HEK293 (cell line): ENCODE data around the gene CASP3.

ENCODE experiments used
- CTCF ChIA-PET: fragments of 350-600 bp; formaldehyde crosslinking; extraction: SDS; loops from one replicate; lab custom pipeline; 2021; ENCODE audit warnings: antibody characterized with exemption; lab: Yijun Ruan, JAX
- POLR2A ChIA-PET: fragments of 300-600 bp; formaldehyde crosslinking; extraction: SDS; loops from one replicate; lab custom pipeline; 2020; ENCODE audit warnings: antibody characterized with exemption, inconsistent platforms; lab: Yijun Ruan, JAX
- H3K27ac ChIP-seq: fragments of 200-500 bp; sonication (Bioruptor generic); 2 replicates; pipeline ENCODE4 v1.5.1; 2014; ENCODE audit warnings: low read depth, low read length, control low read depth, inconsistent platforms; ENCODE audit errors: extremely low read depth
- H3K36me3 ChIP-seq, 2 experiments: fragments of 200-500 bp in 1 of 2; sonication (Bioruptor generic) in 1 of 2; 1 replicate in 1 of 2; 2 replicates in 1 of 2; pipeline ENCODE4 v1.5.1; 2014 to 2017; ENCODE audit warnings: inconsistent platforms in 2 of 2, low read length in 2 of 2; ENCODE audit not compliant: control insufficient read depth in 2 of 2, insufficient read depth in 1 of 2
- H3K4me1 ChIP-seq: fragments of 200-500 bp; sonication (Bioruptor generic); 2 replicates; pipeline ENCODE4 v1.5.1; 2014; ENCODE audit warnings: mild to moderate bottlenecking, low read length, inconsistent platforms; ENCODE audit not compliant: control insufficient read depth, insufficient read depth
- H3K4me3 ChIP-seq: 2 replicates; pipeline ENCODE4 v1.5.1; 2011; ENCODE audit warnings: low read depth, mild to moderate bottlenecking, control low read depth, low read length, moderate library complexity
- H3K9me3 ChIP-seq: fragments of 200-500 bp; sonication (Bioruptor generic); 2 replicates; pipeline ENCODE4 v1.5.1; 2014; ENCODE audit warnings: low read depth, low read length, inconsistent platforms; ENCODE audit not compliant: control insufficient read depth, insufficient read depth
- IKZF3 ChIP-seq: fragments of 450-650 bp; IDR thresholded peaks from 2 replicates; pipeline ENCODE4 v1.5.0; 2018; ENCODE audit warnings: missing biosample characterization, mild to moderate bottlenecking, missing genetic modification characterization, moderate library complexity
- KLF16 ChIP-seq: fragments of 450-650 bp; formaldehyde crosslinking; IDR thresholded peaks from 2 replicates; pipeline ENCODE4 v1.5.1; 2017; ENCODE audit warnings: missing biosample characterization, missing genetic modification characterization
- WT1 ChIP-seq: fragments of 450-650 bp; formaldehyde crosslinking; IDR thresholded peaks from 2 replicates; pipeline ENCODE4 v1.5.1; 2016; ENCODE audit warnings: missing biosample characterization, missing genetic modification characterization
- ZNF148 ChIP-seq: fragments of 450-650 bp; formaldehyde crosslinking; IDR thresholded peaks from 2 replicates; pipeline ENCODE4 v1.5.0; 2017; ENCODE audit warnings: missing biosample characterization, missing genetic modification characterization, borderline replicate concordance
- ZNF211 ChIP-seq: fragments of 450-650 bp; formaldehyde crosslinking; IDR thresholded peaks from 2 replicates; pipeline ENCODE4 v1.5.1; 2016; ENCODE audit warnings: low read depth, missing biosample characterization, missing genetic modification characterization
- ZNF341 ChIP-seq: fragments of 450-650 bp; formaldehyde crosslinking; IDR thresholded peaks from 2 replicates; pipeline ENCODE4; 2016; ENCODE audit warnings: low read depth, missing biosample characterization, missing genetic modification characterization
- ZNF510 ChIP-seq: fragments of 450-650 bp; formaldehyde crosslinking; IDR thresholded peaks from 2 replicates; pipeline ENCODE4 v1.5.1; 2018; ENCODE audit warnings: mild to moderate bottlenecking, missing genetic modification characterization, missing biosample characterization; ENCODE audit not compliant: insufficient replicate concordance
- ZNF518A ChIP-seq: fragments of 450-650 bp; formaldehyde crosslinking; conservative IDR thresholded peaks from 2 replicates; pipeline ENCODE4 v1.5.1; 2016; ENCODE audit warnings: low read depth, missing biosample characterization, missing genetic modification characterization
- ZNF548 ChIP-seq: fragments of 450-650 bp; formaldehyde crosslinking; IDR thresholded peaks from 2 replicates; pipeline ENCODE4 v1.5.1; 2016; ENCODE audit warnings: missing biosample characterization, missing genetic modification characterization
- TF ChIP-seq, protein P1 (sequence below): fragments of 450-650 bp; IDR thresholded peaks from 2 replicates; pipeline ENCODE4 v1.5.1; 2018; ENCODE audit warnings: missing biosample characterization, mild to moderate bottlenecking, missing genetic modification characterization
- TF ChIP-seq, protein P2 (sequence below): fragments of 450-650 bp; formaldehyde crosslinking; IDR thresholded peaks from 2 replicates; pipeline ENCODE4 v1.5.1; 2017; ENCODE audit warnings: missing biosample characterization, missing genetic modification characterization

CASP3 gene

GRCh38 chr4:184672741-184673140 is 23.5 kb upstream of the CASP3 start (continued):
- TF ChIP-seq, protein P1, sequence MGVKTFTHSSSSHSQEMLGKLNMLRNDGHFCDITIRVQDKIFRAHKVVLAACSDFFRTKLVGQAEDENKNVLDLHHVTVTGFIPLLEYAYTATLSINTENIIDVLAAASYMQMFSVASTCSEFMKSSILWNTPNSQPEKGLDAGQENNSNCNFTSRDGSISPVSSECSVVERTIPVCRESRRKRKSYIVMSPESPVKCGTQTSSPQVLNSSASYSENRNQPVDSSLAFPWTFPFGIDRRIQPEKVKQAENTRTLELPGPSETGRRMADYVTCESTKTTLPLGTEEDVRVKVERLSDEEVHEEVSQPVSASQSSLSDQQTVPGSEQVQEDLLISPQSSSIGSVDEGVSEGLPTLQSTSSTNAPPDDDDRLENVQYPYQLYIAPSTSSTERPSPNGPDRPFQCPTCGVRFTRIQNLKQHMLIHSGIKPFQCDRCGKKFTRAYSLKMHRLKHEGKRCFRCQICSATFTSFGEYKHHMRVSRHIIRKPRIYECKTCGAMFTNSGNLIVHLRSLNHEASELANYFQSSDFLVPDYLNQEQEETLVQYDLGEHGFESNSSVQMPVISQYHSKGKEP (tag by site-specific recombination), result no peak
- TF ChIP-seq ZNF518A (tag by site-specific recombination) (no peak), ZNF548 (tag by site-specific recombination) (no peak)

- TF ChIP-seq ZNF341, result no peak
- no peak for TF ChIP-seq WT1
- no peak overlapping the region for H3K4me3 ChIP-seq
- no peak overlapping the region for H3K27ac ChIP-seq
- no peaks in the 10 kb centered on the region for H3K4me1 ChIP-seq
- CTCF ChIA-PET, result interaction anchor here (0.6 kb wide), 1 partner anchor 168 kb away, joined by 3 read pairs; no protein-coding TSS in a partner anchor
- no peaks in the 10 kb centered on the region for H3K9me3 ChIP-seq
- POLR2A ChIA-PET, result no interaction called here
- H3K36me3 ChIP-seq, result peaks cover 0 to 67% of the 10 kb centered on the region in 2 experiments; a peak in 2 of 3 replicates
Measured at GRCh38 chr4:184671101-184671500, 21.9 kb upstream of the CASP3 start.

- TF ChIP-seq, protein P2, sequence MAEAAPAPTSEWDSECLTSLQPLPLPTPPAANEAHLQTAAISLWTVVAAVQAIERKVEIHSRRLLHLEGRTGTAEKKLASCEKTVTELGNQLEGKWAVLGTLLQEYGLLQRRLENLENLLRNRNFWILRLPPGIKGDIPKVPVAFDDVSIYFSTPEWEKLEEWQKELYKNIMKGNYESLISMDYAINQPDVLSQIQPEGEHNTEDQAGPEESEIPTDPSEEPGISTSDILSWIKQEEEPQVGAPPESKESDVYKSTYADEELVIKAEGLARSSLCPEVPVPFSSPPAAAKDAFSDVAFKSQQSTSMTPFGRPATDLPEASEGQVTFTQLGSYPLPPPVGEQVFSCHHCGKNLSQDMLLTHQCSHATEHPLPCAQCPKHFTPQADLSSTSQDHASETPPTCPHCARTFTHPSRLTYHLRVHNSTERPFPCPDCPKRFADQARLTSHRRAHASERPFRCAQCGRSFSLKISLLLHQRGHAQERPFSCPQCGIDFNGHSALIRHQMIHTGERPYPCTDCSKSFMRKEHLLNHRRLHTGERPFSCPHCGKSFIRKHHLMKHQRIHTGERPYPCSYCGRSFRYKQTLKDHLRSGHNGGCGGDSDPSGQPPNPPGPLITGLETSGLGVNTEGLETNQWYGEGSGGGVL (tag by site-specific recombination), result no peak
- TF ChIP-seq ZNF510, result no peak
- TF ChIP-seq KLF16 (tag by site-specific recombination), result no peak
- no peak for TF ChIP-seq ZNF148 (tag by site-specific recombination)
- TF ChIP-seq IKZF3, result no peak
- TF ChIP-seq ZNF211 (tag by site-specific recombination), result no peak
- Histone ChIP-seq H3K4me1 (no peaks in the 10 kb centered on the region), H3K4me3 (no peak overlapping the region), H3K27ac (no peak overlapping the region), H3K9me3 (no peaks in the 10 kb centered on the region), H3K36me3 (peaks cover 0 to 70% of the 10 kb centered on the region in 2 experiments; a peak in 2 of 3 replicates)
- ChIA-PET CTCF (no interaction called here), POLR2A (no interaction called here)
Measured at GRCh38 chr4:184669251-184669650, 20.0 kb upstream of the CASP3 start.
